COR-L47 (cell line): ENCODE measurements around the gene AKR1C4.

Experiments used
- DNase-seq: peaks from one replicate; lab custom pipeline; 2025; lab: John Stamatoyannopoulos, UW

Gene AKR1C4

DNA sequence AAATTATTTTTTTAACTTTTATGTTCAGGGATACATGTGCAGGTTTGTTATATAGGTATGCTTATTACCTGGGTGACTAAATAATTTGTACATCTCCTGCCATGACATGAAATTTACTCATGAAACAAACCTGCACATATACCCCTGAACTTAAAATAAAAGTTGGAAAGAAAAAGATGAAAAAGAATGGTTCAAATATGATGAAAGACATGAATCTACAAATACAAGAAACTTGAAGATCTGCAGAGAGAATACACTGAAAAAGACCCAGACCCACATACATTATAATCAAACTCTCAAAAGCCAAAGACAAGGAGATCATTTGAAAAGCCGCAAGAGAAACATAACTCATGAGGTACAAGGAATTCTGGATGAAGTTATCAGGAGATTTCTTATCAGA is 70.2 kb downstream of the AKR1C4 start:
- DNase-seq = no peak

DNA sequence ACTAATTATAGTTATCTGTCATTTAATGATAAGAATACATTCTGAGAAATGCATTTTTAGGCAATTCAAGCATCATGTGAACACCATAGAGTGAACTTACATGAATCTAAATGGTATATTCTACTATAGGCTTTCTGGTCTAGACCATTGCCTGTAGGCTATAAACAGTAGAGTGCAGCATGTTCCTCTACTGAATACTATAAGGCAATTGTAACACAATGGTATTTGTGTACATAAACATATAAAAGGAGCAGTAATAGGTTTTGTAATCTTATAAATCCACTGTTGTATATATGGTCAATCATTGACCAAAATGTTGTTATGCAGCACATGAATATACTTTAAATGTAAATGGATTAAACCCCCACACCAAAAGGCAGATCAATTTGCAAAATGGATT is 71.6 kb downstream of the AKR1C4 start:
- DNase-seq = no peak
